Gastrocnemius medialis (tissue), 4 donors: ENCODE results near the gene SMIM29.

ENCODE experiments used
- CTCF ChIP-seq, 5 experiments: fragments of 450-650 bp in 3 of 5; fragments of 200-600 bp in 2 of 5; sonication (generic) in 2 of 5; IDR thresholded peaks in 4 of 5; conservative IDR thresholded peaks in 1 of 5; 1 replicate in 4 of 5; 2 replicates in 1 of 5; pipeline ENCODE4 v1.5.1; 2016 to 2019; ENCODE audit warnings: antibody characterized with exemption in 5 of 5, mild to moderate bottlenecking in 3 of 5, moderate library complexity in 3 of 5
- POLR2A ChIP-seq, 2 donors: fragments of 450-650 bp; IDR thresholded peaks; one replicate each; pipeline ENCODE4 v1.6.1; 2017; ENCODE audit warnings: antibody characterized with exemption in 2 of 2, mild to moderate bottlenecking in 2 of 2, moderate library complexity in 2 of 2

GRCh38 chr6:34238585-34239499 is 10.0 kb downstream of the SMIM29 start:
- TF ChIP-seq CTCF (IDR thresholded peaks at IDR 0.05 in 4 of 5, conservative IDR thresholded peaks at IDR 0.05 in 1 of 5) (no peak), POLR2A (IDR thresholded peaks at IDR 0.05) (no peak)
